Thyroid gland (tissue), 4 donors: ENCODE data around the gene HSPD1. TPM values are rescaled to one million over a fixed set of nuclear protein-coding genes. Genes with fewer than 3 reads are reported as not detected.
A peak's percentile ranks its signal among the peaks of the same experiment; 100 is the strongest.

Experiments
- DNase-seq, 2 donors: peaks; one replicate each; pipeline ENCODE4 v3.0.0-alpha.2; 2019
- H3K27ac ChIP-seq, 3 donors: fragments of 200-600 bp; sonication (generic); 1 replicate in 2 of 3; 2 replicates in 1 of 3; pipeline ENCODE4 v1.5.1; 2016 to 2019; ENCODE audit warnings: mild to moderate bottlenecking in 1 of 3, moderate library complexity in 1 of 3
- H3K27me3 ChIP-seq: fragments of 200-600 bp; sonication (generic); one replicate; pipeline ENCODE4 v1.5.1; 2019
- H3K36me3 ChIP-seq, 2 donors: fragments of 200-600 bp; sonication (generic); one replicate each; pipeline ENCODE4 v1.5.1; 2016 to 2019
- H3K4me1 ChIP-seq, 2 donors: fragments of 200-600 bp; sonication (generic); one replicate each; pipeline ENCODE4 v1.5.1; 2017 to 2019
- H3K4me3 ChIP-seq, 3 donors: fragments of 200-600 bp; sonication (generic); replicated peaks in 1 of 3; 1 replicate in 2 of 3; 2 replicates in 1 of 3; pipeline ENCODE4 v1.5.1; 2016; ENCODE audit warnings: mild to moderate bottlenecking in 1 of 3
- H3K9me3 ChIP-seq: fragments of 200-600 bp; sonication (generic); one replicate; pipeline ENCODE4 v1.5.1; 2017
- POLR2A ChIP-seq, 2 donors: fragments of 450-650 bp; IDR thresholded peaks; one replicate each; pipeline ENCODE4 v1.6.1; 2017; ENCODE audit warnings: antibody characterized with exemption in 2 of 2, mild to moderate bottlenecking in 2 of 2, moderate library complexity in 1 of 2
- WGBS, 2 donors: methylation state at CpG; one replicate each; pipeline ENCODE4 v1.1.5; 2017; 5-methylcytosine and 5-hydroxymethylcytosine counted together
- intact Hi-C: fragments of 100-400 bp; cut with DNase I; formaldehyde crosslinking; loops from one replicate; pipeline ENCODE4 v1.15.1; 2023
- total RNA-seq, 4 donors: library from RNA; depleted of rRNA; stranded (reverse); fragments of >200 nt; gene quantifications; one replicate each; pipeline ENCODE4 v1.2.3, GENCODE V29; 2016
- TF ChIP-seq, protein P1 (sequence below), 6 experiments: fragments of 200-600 bp in 3 of 6; fragments of 450-650 bp in 3 of 6; sonication (generic) in 3 of 6; IDR thresholded peaks; one replicate each; pipeline ENCODE4 v1.5.1; 2016 to 2019; ENCODE audit warnings: antibody characterized with exemption in 6 of 6, mild to moderate bottlenecking in 2 of 6, inconsistent platforms in 1 of 6, moderate library complexity in 1 of 6

The HSPD1 gene
- total RNA-seq, 4 donors from 2014 or later = 125 to 157 (median 151) TPM

- intact Hi-C loops = loop anchor here (10.0 kb wide), 1 partner anchor 81 kb away; the partner anchor contains the start of gene SF3B1
- peak overlapping the region; percentile 9 to 95 (median 59) for H3K4me3 ChIP-seq
These were observed 15.7 kb upstream of the HSPD1 start for GRCh38 chr2:197515315-197515738.

GRCh38 chr2:197514754-197515153 is 15.1 kb upstream of the HSPD1 start:
- no peak for DNase-seq
- H3K27ac ChIP-seq = peak overlapping the region; percentile 91 to 98 (median 97)
- H3K36me3 ChIP-seq = no peaks in the 10 kb centered on the region
- H3K4me1 ChIP-seq = peaks cover 0 to 7% of the 10 kb centered on the region in 2 donors
- intact Hi-C loops = loop anchor here (10.0 kb wide), 1 partner anchor 80 kb away; the partner anchor contains the start of gene SF3B1
- no peaks in the 10 kb centered on the region for H3K27me3 ChIP-seq
- H3K9me3 ChIP-seq = no peaks in the 10 kb centered on the region
- H3K4me3 ChIP-seq = peak overlapping the region in 1 of 3 donors; percentile 59
- 65 to 67% methylated on average over 3 of the region's 3 CpGs for WGBS, 2 donors
- no peak for TF ChIP-seq POLR2A (IDR thresholded peaks at IDR 0.05)
- TF ChIP-seq, protein P1, sequence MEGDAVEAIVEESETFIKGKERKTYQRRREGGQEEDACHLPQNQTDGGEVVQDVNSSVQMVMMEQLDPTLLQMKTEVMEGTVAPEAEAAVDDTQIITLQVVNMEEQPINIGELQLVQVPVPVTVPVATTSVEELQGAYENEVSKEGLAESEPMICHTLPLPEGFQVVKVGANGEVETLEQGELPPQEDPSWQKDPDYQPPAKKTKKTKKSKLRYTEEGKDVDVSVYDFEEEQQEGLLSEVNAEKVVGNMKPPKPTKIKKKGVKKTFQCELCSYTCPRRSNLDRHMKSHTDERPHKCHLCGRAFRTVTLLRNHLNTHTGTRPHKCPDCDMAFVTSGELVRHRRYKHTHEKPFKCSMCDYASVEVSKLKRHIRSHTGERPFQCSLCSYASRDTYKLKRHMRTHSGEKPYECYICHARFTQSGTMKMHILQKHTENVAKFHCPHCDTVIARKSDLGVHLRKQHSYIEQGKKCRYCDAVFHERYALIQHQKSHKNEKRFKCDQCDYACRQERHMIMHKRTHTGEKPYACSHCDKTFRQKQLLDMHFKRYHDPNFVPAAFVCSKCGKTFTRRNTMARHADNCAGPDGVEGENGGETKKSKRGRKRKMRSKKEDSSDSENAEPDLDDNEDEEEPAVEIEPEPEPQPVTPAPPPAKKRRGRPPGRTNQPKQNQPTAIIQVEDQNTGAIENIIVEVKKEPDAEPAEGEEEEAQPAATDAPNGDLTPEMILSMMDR (IDR thresholded peaks at IDR 0.05) = no peak

More at GRCh38 chr2:197515315-197515738, 15.7 kb upstream of the HSPD1 start:
- no peaks in the 10 kb centered on the region for H3K36me3 ChIP-seq
- DNase-seq = no peak
- 1 to 3% methylated on average over 16 of the region's 16 CpGs for WGBS, 2 donors
- no peaks in the 10 kb centered on the region for H3K27me3 ChIP-seq
- H3K9me3 ChIP-seq = no peaks in the 10 kb centered on the region
- TF ChIP-seq POLR2A (IDR thresholded peaks at IDR 0.05) = no peak
- TF ChIP-seq, protein P1 (IDR thresholded peaks at IDR 0.05) = no peak
- H3K27ac ChIP-seq = peak overlapping the region; percentile 91 to 98 (median 97)
- peaks cover 0 to 7% of the 10 kb centered on the region in 2 donors for H3K4me1 ChIP-seq

DNA sequence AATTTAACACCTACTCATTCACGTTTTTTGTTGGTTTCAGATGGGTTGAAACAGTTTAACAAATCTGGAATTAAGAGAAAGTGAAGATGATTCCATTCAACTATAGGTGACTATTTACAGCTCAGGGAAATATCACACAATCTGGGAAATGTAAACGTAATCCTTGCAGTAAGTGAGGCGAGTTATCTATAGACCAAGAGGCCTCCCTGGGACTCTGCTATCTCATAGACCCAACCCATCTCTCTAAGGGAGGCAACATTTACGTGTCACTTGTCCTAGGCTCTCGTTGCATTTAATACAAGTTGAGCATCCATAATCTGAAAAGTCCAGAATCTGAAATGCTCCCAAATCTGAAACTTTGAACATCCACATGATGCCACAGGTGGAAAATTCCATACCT is 14.3 kb upstream of the HSPD1 start:
- no peak for DNase-seq
- H3K4me1 ChIP-seq = peaks cover 0 to 7% of the 10 kb centered on the region in 2 donors
- intact Hi-C loops = loop anchor here (10.0 kb wide), 1 partner anchor 79 kb away; the partner anchor contains the start of gene SF3B1
- TF ChIP-seq, protein P1 (IDR thresholded peaks at IDR 0.05) = no peak
- no peak for TF ChIP-seq POLR2A (IDR thresholded peaks at IDR 0.05)
- 95 to 98% methylated on average over 5 of the region's 5 CpGs for WGBS, 2 donors
- H3K27ac ChIP-seq = no peak overlapping the region
- no peaks in the 10 kb centered on the region for H3K36me3 ChIP-seq
- H3K9me3 ChIP-seq = no peaks in the 10 kb centered on the region
- no peaks in the 10 kb centered on the region for H3K27me3 ChIP-seq
- no peak overlapping the region for H3K4me3 ChIP-seq

GRCh38 chr2:197506658-197507057 is 7.0 kb upstream of the HSPD1 start:
- no peak for TF ChIP-seq POLR2A (IDR thresholded peaks at IDR 0.05)
- TF ChIP-seq, protein P1 (IDR thresholded peaks at IDR 0.05) = no peak
- WGBS, 2 donors = 97 to 98% methylated on average over 5 of the region's 5 CpGs
- intact Hi-C loops = no loop called here

GRCh38 chr2:197504512-197504911 is 4.9 kb upstream of the HSPD1 start:
- peaks cover 11 to 13% of the 10 kb centered on the region in 2 donors for H3K4me1 ChIP-seq
- no peak overlapping the region for H3K4me3 ChIP-seq
- no peak for DNase-seq
- intact Hi-C loops = no loop called here
- no peak for TF ChIP-seq POLR2A (IDR thresholded peaks at IDR 0.05)
- TF ChIP-seq, protein P1 (IDR thresholded peaks at IDR 0.05) = no peak
- no peaks in the 10 kb centered on the region for H3K9me3 ChIP-seq
- H3K27ac ChIP-seq = no peak overlapping the region
- WGBS, 2 donors = 93 to 95% methylated on average over 6 of the region's 6 CpGs
- peaks cover 8 to 13% of the 10 kb centered on the region in 2 donors for H3K36me3 ChIP-seq
- H3K27me3 ChIP-seq = no peaks in the 10 kb centered on the region

More at GRCh38 chr2:197506658-197507057, 7.0 kb upstream of the HSPD1 start:
- H3K4me3 ChIP-seq = no peak overlapping the region
- H3K9me3 ChIP-seq = no peaks in the 10 kb centered on the region
- peaks cover 8 to 13% of the 10 kb centered on the region in 2 donors for H3K36me3 ChIP-seq
- no peaks in the 10 kb centered on the region for H3K27me3 ChIP-seq
- no peak overlapping the region for H3K27ac ChIP-seq
- H3K4me1 ChIP-seq = peaks cover 6 to 8% of the 10 kb centered on the region in 2 donors
- DNase-seq = no peak
